Posterior cingulate gyrus (tissue), 11 donors: ENCODE measurements around the gene KLF3.

Experiments
- DNase-seq, 10 donors: peaks; one replicate each; pipeline versions ENCODE4 v3.0.0 to v3.0.0-alpha.2; 2020 to 2021; ENCODE audit warnings: mixed read lengths in 3 of 10
- intact Hi-C: fragments of 100-400 bp; cut with DNase I; formaldehyde crosslinking; loops from one replicate; pipeline ENCODE4 v1.15.1; 2023

The KLF3 gene

GRCh38 chr4:38730493-38730829 is 66.5 kb downstream of the KLF3 start:
- no peak for DNase-seq
- intact Hi-C loops: loop anchor here (2.0 to 5.0 kb wide), 3 partner anchors 53 to 668 kb away; no protein-coding TSS in a partner anchor

- peak; percentile 31 to 96 (median 82) for DNase-seq
- intact Hi-C loops: loop anchor here (1.0 to 5.0 kb wide), 4 partner anchors 54 to 668 kb away; no protein-coding TSS in a partner anchor
Measured at GRCh38 chr4:38730830-38731646, 67.0 kb downstream of the KLF3 start.

GRCh38 chr4:38733663-38734062 is 69.7 kb downstream of the KLF3 start:
- intact Hi-C loops: loop anchor here (5.0 kb wide), 1 partner anchor 56 kb away; no protein-coding TSS in a partner anchor
- no peak for DNase-seq

GRCh38 chr4:38734446-38734845 is 70.4 kb downstream of the KLF3 start:
- intact Hi-C loops: loop anchor here (5.0 kb wide), 1 partner anchor 57 kb away; no protein-coding TSS in a partner anchor

GRCh38 chr4:38734911-38735310 is 70.9 kb downstream of the KLF3 start:
- intact Hi-C loops: loop anchor here (5.0 kb wide), 1 partner anchor 58 kb away; no protein-coding TSS in a partner anchor
- no peak for DNase-seq

More at GRCh38 chr4:38734446-38734845, 70.4 kb downstream of the KLF3 start:
- DNase-seq: no peak

- no peak for DNase-seq
- intact Hi-C loops: no loop called here
Measured at GRCh38 chr4:38735870-38736269, 71.9 kb downstream of the KLF3 start.

GRCh38 chr4:38738940-38739803 is 75.2 kb downstream of the KLF3 start:
- intact Hi-C loops: no loop called here
- no peak for DNase-seq

GRCh38 chr4:38740303-38740702 is 76.3 kb downstream of the KLF3 start:
- no peak for DNase-seq
- intact Hi-C loops: no loop called here

- intact Hi-C loops: no loop called here
- no peak for DNase-seq
Measured at GRCh38 chr4:38743866-38744265, 79.9 kb downstream of the KLF3 start.

GRCh38 chr4:38745881-38746280 is 81.9 kb downstream of the KLF3 start:
- intact Hi-C loops: no loop called here
- no peak for DNase-seq

- DNase-seq: no peak
- intact Hi-C loops: no loop called here
Measured at GRCh38 chr4:38747629-38748028, 83.6 kb downstream of the KLF3 start.

GRCh38 chr4:38749336-38749735 is 85.3 kb downstream of the KLF3 start:
- intact Hi-C loops: no loop called here
- no peak for DNase-seq
